GM19043 (cell line): ENCODE data around the gene AP3S2.
A peak's percentile ranks its signal among the peaks of the same experiment; 100 is the strongest.
"Not testable (repeated sequence)": the region's sequence is repeated elsewhere in the genome, so short reads cannot be mapped to it uniquely, and the experiment has no call there.

ENCODE experiments used
- ATAC-seq: cut with Tn5 transposase; IDR thresholded peaks from one replicate; pipeline ENCODE4 v1.9.1; 2021; ENCODE audit warnings: low read depth; ENCODE audit not compliant: unreplicated experiment

AP3S2 gene

GRCh38 chr15:89904519-89904918 lies 10.7 kb upstream of the AP3S2 start:
- no peak for ATAC-seq

- no peak for ATAC-seq
Measured at GRCh38 chr15:89903858-89904130, 10.0 kb upstream of the AP3S2 start.

- ATAC-seq = no peak
Measured at GRCh38 chr15:89903015-89903857, 9.4 kb upstream of the AP3S2 start.

GRCh38 chr15:89900849-89901248 lies 7.1 kb upstream of the AP3S2 start:
- no peak for ATAC-seq

- ATAC-seq = no peak
Measured at GRCh38 chr15:89899951-89900567, 6.3 kb upstream of the AP3S2 start.

- ATAC-seq = no peak
Measured at GRCh38 chr15:89899295-89899945, 5.6 kb upstream of the AP3S2 start.

GRCh38 chr15:89898614-89899294 lies 5.0 kb upstream of the AP3S2 start:
- ATAC-seq = peak; percentile 55

- ATAC-seq = no peak
Measured at GRCh38 chr15:89898146-89898545, 4.4 kb upstream of the AP3S2 start.

GRCh38 chr15:89893027-89893426 lies 767 bp downstream of the AP3S2 start:
- no peak for ATAC-seq

- ATAC-seq = no peak
Measured at GRCh38 chr15:89888214-89888804, 5.5 kb downstream of the AP3S2 start.

GRCh38 chr15:89885611-89886010 lies 8.2 kb downstream of the AP3S2 start:
- ATAC-seq = no peak

GRCh38 chr15:89885179-89885578 lies 8.6 kb downstream of the AP3S2 start:
- not testable (repeated sequence) for ATAC-seq

GRCh38 chr15:89883518-89883917 lies 10.3 kb downstream of the AP3S2 start:
- no peak for ATAC-seq

- no peak for ATAC-seq
Measured at GRCh38 chr15:89880727-89881126, 13.1 kb downstream of the AP3S2 start.

- no peak for ATAC-seq
Measured at GRCh38 chr15:89878323-89878722, 15.5 kb downstream of the AP3S2 start.

GRCh38 chr15:89877083-89877425 lies 16.7 kb downstream of the AP3S2 start:
- ATAC-seq = no peak

- no peak for ATAC-seq
Measured at GRCh38 chr15:89876396-89877082, 17.3 kb downstream of the AP3S2 start.

GRCh38 chr15:89875741-89876140 lies 18.1 kb downstream of the AP3S2 start:
- no peak for ATAC-seq

GRCh38 chr15:89874926-89875564 lies 18.7 kb downstream of the AP3S2 start:
- ATAC-seq = no peak

GRCh38 chr15:89870688-89871288 lies 23.0 kb downstream of the AP3S2 start:
- ATAC-seq = no peak
